Skeletal muscle tissue (tissue), 4 donors: ENCODE results near the gene LRRC3. TPM values are rescaled to one million over a fixed set of nuclear protein-coding genes. Genes with fewer than 3 reads are reported as not detected.

Experiments
- H3K27ac ChIP-seq: one replicate; pipeline ENCODE4 v1.7.0; 2013; ENCODE audit warnings: mild to moderate bottlenecking, low read depth, low read length, inconsistent platforms
- H3K27me3 ChIP-seq, 3 donors: one replicate each; pipeline ENCODE4 v1.7.0; 2013; ENCODE audit warnings: low read length in 3 of 3; ENCODE audit not compliant: control insufficient read depth in 3 of 3, insufficient read depth in 3 of 3
- H3K36me3 ChIP-seq, 3 donors: one replicate each; pipeline ENCODE4 v1.7.0; 2013; ENCODE audit warnings: low read length in 3 of 3; ENCODE audit not compliant: control insufficient read depth in 3 of 3, insufficient read depth in 3 of 3
- H3K4me1 ChIP-seq, 3 donors: one replicate each; pipeline ENCODE4 v1.7.0; 2013; ENCODE audit warnings: low read length in 3 of 3, mild to moderate bottlenecking in 3 of 3; ENCODE audit not compliant: control insufficient read depth in 3 of 3, insufficient read depth in 3 of 3
- H3K4me3 ChIP-seq, 3 donors: one replicate each; pipeline ENCODE4 v1.7.0; 2013; ENCODE audit warnings: low read length in 3 of 3
- H3K9ac ChIP-seq, 3 donors: one replicate each; pipeline ENCODE4 v1.7.0; 2013; ENCODE audit warnings: low read length in 3 of 3, mild to moderate bottlenecking in 3 of 3, moderate library complexity in 2 of 3, low read depth in 1 of 3
- H3K9me3 ChIP-seq, 3 donors: one replicate each; pipeline ENCODE4 v1.7.0; 2013; ENCODE audit warnings: low read length in 3 of 3; ENCODE audit not compliant: control insufficient read depth in 3 of 3
- total RNA-seq: library from RNA; depleted of rRNA; stranded (reverse); fragments of >200 nt; gene quantifications from one replicate; pipeline ENCODE4 v1.2.3, GENCODE V29; 2014
- donor health status: Osteomylitis.

The LRRC3 gene
- total RNA-seq, 1 donor from 2014 or later: 0.52 TPM

- H3K27ac ChIP-seq: no peak overlapping the region
- H3K27me3 ChIP-seq: peaks cover 18 to 31% (median 24%) of the 10 kb centered on the region in 3 donors
- H3K4me1 ChIP-seq: peaks cover 2 to 16% (median 13%) of the 10 kb centered on the region in 3 donors
- H3K36me3 ChIP-seq: peaks cover 0 to 2% (median 0%) of the 10 kb centered on the region in 3 donors
- no peak overlapping the region for H3K9ac ChIP-seq
- no peak overlapping the region for H3K4me3 ChIP-seq
- peaks cover 0 to 2% (median 0%) of the 10 kb centered on the region in 3 donors for H3K9me3 ChIP-seq
Measured at GRCh38 chr21:44458971-44459711, 3.8 kb downstream of the LRRC3 start.

GRCh38 chr21:44459712-44460440 is 4.6 kb downstream of the LRRC3 start:
- Histone ChIP-seq H3K27me3 (peaks cover 21 to 31% (median 24%) of the 10 kb centered on the region in 3 donors), H3K36me3 (peaks cover 0 to 2% (median 0%) of the 10 kb centered on the region in 3 donors)

GRCh38 chr21:44460441-44460755 is 5.1 kb downstream of the LRRC3 start:
- H3K9me3 ChIP-seq: no peaks in the 10 kb centered on the region
- H3K27ac ChIP-seq: no peak overlapping the region
- H3K36me3 ChIP-seq: peaks cover 0 to 2% (median 0%) of the 10 kb centered on the region in 3 donors
- H3K9ac ChIP-seq: no peak overlapping the region
- H3K27me3 ChIP-seq: peaks cover 24 to 34% (median 24%) of the 10 kb centered on the region in 3 donors
- peaks cover 2 to 16% (median 13%) of the 10 kb centered on the region in 3 donors for H3K4me1 ChIP-seq
- H3K4me3 ChIP-seq: no peak overlapping the region

More at GRCh38 chr21:44459712-44460440, 4.6 kb downstream of the LRRC3 start:
- H3K4me1 ChIP-seq: peaks cover 2 to 16% (median 13%) of the 10 kb centered on the region in 3 donors
- no peak overlapping the region for H3K4me3 ChIP-seq
- H3K9me3 ChIP-seq: no peaks in the 10 kb centered on the region
- H3K27ac ChIP-seq: no peak overlapping the region
- H3K9ac ChIP-seq: no peak overlapping the region

- Histone ChIP-seq H3K9me3 (no peaks in the 10 kb centered on the region), H3K4me1 (peaks cover 2 to 15% (median 12%) of the 10 kb centered on the region in 3 donors), H3K27ac (no peak overlapping the region), H3K9ac (no peak overlapping the region), H3K27me3 (peaks cover 24 to 30% (median 25%) of the 10 kb centered on the region in 3 donors), H3K4me3 (no peak overlapping the region), H3K36me3 (peaks cover 0 to 2% (median 0%) of the 10 kb centered on the region in 3 donors)
Measured at GRCh38 chr21:44461005-44461404, 5.7 kb downstream of the LRRC3 start.

GRCh38 chr21:44461464-44462001 is 6.2 kb downstream of the LRRC3 start:
- Histone ChIP-seq H3K9me3 (no peaks in the 10 kb centered on the region), H3K9ac (no peak overlapping the region), H3K36me3 (peaks cover 0 to 2% (median 0%) of the 10 kb centered on the region in 3 donors), H3K4me1 (peaks cover 2 to 14% (median 9%) of the 10 kb centered on the region in 3 donors), H3K27ac (no peak overlapping the region), H3K27me3 (peaks cover 20 to 30% (median 22%) of the 10 kb centered on the region in 3 donors), H3K4me3 (no peak overlapping the region)

DNA sequence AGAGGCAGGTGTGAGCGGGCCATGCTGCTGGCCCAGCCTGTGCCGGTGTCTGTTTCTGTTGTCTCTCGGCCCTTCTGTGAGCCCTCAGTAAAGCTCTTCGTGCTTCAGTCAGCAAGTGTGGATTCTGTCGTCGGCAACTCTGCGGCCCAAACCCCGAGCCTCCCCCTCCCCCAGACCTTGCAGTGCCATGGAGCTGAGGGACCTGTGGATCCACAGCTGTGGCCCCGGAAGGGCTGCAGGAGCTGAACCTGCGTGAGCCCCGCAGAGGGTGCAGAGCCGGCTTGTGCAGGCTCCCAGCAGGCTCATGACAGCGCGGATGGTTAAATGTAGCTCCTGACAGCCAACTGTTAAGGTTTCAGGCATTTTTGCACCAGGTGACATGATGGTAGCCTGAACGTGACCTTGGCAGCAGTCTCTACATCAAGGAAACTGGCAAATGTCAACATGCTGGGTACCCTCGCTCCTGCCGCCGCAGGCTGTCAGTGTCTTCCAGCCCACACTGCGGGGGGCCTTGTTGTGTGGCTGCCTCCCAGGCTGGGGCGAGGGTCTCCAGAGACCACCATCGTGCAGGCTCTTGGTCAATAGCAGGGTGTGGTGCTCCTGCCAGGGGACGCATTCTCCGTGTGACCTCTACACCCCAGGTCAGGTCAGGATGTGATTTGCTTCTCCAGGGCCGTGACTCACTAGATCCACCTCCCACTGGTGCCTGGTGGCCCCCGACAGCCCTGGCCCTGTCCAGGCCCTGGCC is 7.0 kb downstream of the LRRC3 start:
- peaks cover 2 to 14% (median 9%) of the 10 kb centered on the region in 3 donors for H3K4me1 ChIP-seq
- H3K27ac ChIP-seq: no peak overlapping the region
- no peak overlapping the region for H3K4me3 ChIP-seq
- H3K27me3 ChIP-seq: peaks cover 20 to 33% (median 23%) of the 10 kb centered on the region in 3 donors
- no peaks in the 10 kb centered on the region for H3K9me3 ChIP-seq
- H3K9ac ChIP-seq: peak overlapping the region in 1 of 3 donors; percentile 40
- no peaks in the 10 kb centered on the region for H3K36me3 ChIP-seq

GRCh38 chr21:44462834-44463200 is 7.5 kb downstream of the LRRC3 start:
- H3K4me1 ChIP-seq: peaks cover 2 to 14% (median 9%) of the 10 kb centered on the region in 3 donors
- H3K27me3 ChIP-seq: peaks cover 14 to 35% (median 28%) of the 10 kb centered on the region in 3 donors
- H3K27ac ChIP-seq: no peak overlapping the region
- H3K9ac ChIP-seq: no peak overlapping the region
- H3K4me3 ChIP-seq: no peak overlapping the region
- no peaks in the 10 kb centered on the region for H3K9me3 ChIP-seq
- H3K36me3 ChIP-seq: no peaks in the 10 kb centered on the region

DNA sequence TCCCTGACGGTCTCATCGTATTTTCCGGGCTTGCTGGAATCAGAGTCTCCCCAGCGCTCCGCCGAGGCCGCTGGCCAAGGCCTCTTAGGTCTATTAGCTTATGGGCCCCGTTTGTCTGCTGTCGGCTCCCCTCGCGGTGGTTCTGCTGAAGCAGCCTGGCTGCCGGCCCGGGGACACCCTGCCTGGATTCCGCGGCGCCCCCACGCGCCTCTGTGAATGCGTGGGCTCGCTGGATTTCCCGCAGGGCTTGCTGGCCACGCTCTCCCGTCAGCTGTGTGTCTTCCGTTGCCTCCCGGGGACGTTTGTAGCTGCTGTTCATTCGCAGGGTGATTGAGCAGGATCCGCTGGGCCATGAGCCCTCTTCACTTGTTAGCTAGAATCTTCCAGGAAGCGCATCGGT is 8.4 kb downstream of the LRRC3 start:
- no peaks in the 10 kb centered on the region for H3K9me3 ChIP-seq
- H3K27ac ChIP-seq: no peak overlapping the region
- H3K27me3 ChIP-seq: peaks cover 14 to 38% (median 28%) of the 10 kb centered on the region in 3 donors
- no peaks in the 10 kb centered on the region for H3K36me3 ChIP-seq
- H3K9ac ChIP-seq: peak overlapping the region in 1 of 3 donors; percentile 3
- peaks cover 2 to 14% (median 9%) of the 10 kb centered on the region in 3 donors for H3K4me1 ChIP-seq
- H3K4me3 ChIP-seq: no peak overlapping the region

GRCh38 chr21:44464351-44464750 is 9.0 kb downstream of the LRRC3 start:
- Histone ChIP-seq H3K36me3 (no peaks in the 10 kb centered on the region), H3K9ac (no peak overlapping the region), H3K27me3 (peaks cover 14 to 38% (median 28%) of the 10 kb centered on the region in 3 donors), H3K4me1 (peaks cover 2 to 14% (median 9%) of the 10 kb centered on the region in 3 donors), H3K9me3 (no peaks in the 10 kb centered on the region), H3K27ac (no peak overlapping the region), H3K4me3 (no peak overlapping the region)
